H1 (cell line): Measurements from ENCODE around the gene UBE2Q2. TPM values are rescaled to one million over a fixed set of nuclear protein-coding genes. Genes with fewer than 3 reads are reported as not detected.

ENCODE experiments used
- CTCF ChIA-PET: fragments of 300-600 bp; sonication (Branson Sonifier 250); formaldehyde crosslinking; loops from one replicate; lab custom pipeline; 2021; ENCODE audit not compliant: partially characterized antibody; lab: Charles Lee
- POLR2A ChIA-PET: fragments of 300-600 bp; sonication (Branson Sonifier 250); formaldehyde crosslinking; loops from one replicate; lab custom pipeline; 2021; ENCODE audit warnings: inconsistent platforms; ENCODE audit not compliant: partially characterized antibody; lab: Charles Lee
- DNase-seq, 2 experiments: peaks; one replicate each; pipeline versions ENCODE4 v3.0.0 to v3.0.0-alpha.2; 2010 to 2022; ENCODE audit warnings: low spot score in 2 of 2, low read depth in 1 of 2, mixed read lengths in 1 of 2
- FAIRE-seq: peaks from 2 replicates; lab custom pipeline; 2011; peaks lifted over from hg19 to GRCh38; lab: Jason Lieb, UNC
- H2AFZ ChIP-seq: 2 replicates; pipeline ENCODE4 v1.8.1; 2012; ENCODE audit warnings: low read length, inconsistent platforms
- H2AK5ac ChIP-seq: 2 replicates; pipeline ENCODE4 v1.6.1; 2013; ENCODE audit warnings: low read depth, low read length
- H2BK120ac ChIP-seq: replicated peaks from 2 replicates; pipeline ENCODE3; 2013; ENCODE audit warnings: low read depth, low read length, inconsistent platforms
- H2BK12ac ChIP-seq: 2 replicates; pipeline ENCODE4 v1.6.1; 2013; ENCODE audit warnings: low read depth, low read length
- H2BK15ac ChIP-seq: 2 replicates; pipeline ENCODE4 v1.6.1; 2013; ENCODE audit warnings: low read length
- H2BK20ac ChIP-seq: 2 replicates; pipeline ENCODE4 v1.6.1; 2013; ENCODE audit warnings: low read length
- H2BK5ac ChIP-seq: 2 replicates; pipeline ENCODE4 v1.6.1; 2013; ENCODE audit warnings: low read depth, low read length
- H3K14ac ChIP-seq: 2 replicates; pipeline ENCODE4 v1.6.1; 2013; ENCODE audit warnings: inconsistent platforms; ENCODE audit not compliant: insufficient read length
- H3K18ac ChIP-seq: 2 replicates; pipeline ENCODE4 v1.6.1; 2013; ENCODE audit warnings: low read length; ENCODE audit errors: extremely low read depth
- H3K23ac ChIP-seq: 2 replicates; pipeline ENCODE4 v1.6.1; 2013; ENCODE audit warnings: inconsistent platforms; ENCODE audit not compliant: insufficient read length
- H3K23me2 ChIP-seq: 2 replicates; pipeline ENCODE4 v1.6.1; 2013; ENCODE audit warnings: low read depth, low read length
- H3K27ac ChIP-seq: 2 replicates; pipeline ENCODE4 v1.6.1; 2011; ENCODE audit warnings: low read depth, low read length, inconsistent platforms
- H3K27me3 ChIP-seq, 4 experiments: replicated peaks in 1 of 4; 1 replicate in 1 of 4; 2 replicates in 3 of 4; pipeline versions ENCODE4 v1.6.1 to v1.8.1; 2011 to 2013; ENCODE audit warnings: low read length in 3 of 4, mild to moderate bottlenecking in 3 of 4, inconsistent platforms in 2 of 4, mixed read lengths in 2 of 4, moderate library complexity in 1 of 4; ENCODE audit not compliant: control insufficient read depth in 3 of 4, insufficient read depth in 3 of 4; ENCODE audit errors: extremely low read depth in 1 of 4
- H3K36me3 ChIP-seq, 4 experiments: 2 replicates each; pipeline versions ENCODE4 v1.6.1 to v1.8.1; 2011 to 2013; ENCODE audit warnings: mild to moderate bottlenecking in 4 of 4, low read length in 3 of 4, moderate library complexity in 2 of 4, control low read depth in 1 of 4, inconsistent platforms in 1 of 4; ENCODE audit not compliant: insufficient read depth in 4 of 4, control insufficient read depth in 2 of 4
- H3K4ac ChIP-seq: replicated peaks from 2 replicates; pipeline ENCODE3; 2013; ENCODE audit warnings: low read length, low read depth, mixed read lengths, inconsistent platforms; ENCODE audit not compliant: insufficient read length
- H3K4me1 ChIP-seq, 4 experiments: replicated peaks in 1 of 4; 1 replicate in 1 of 4; 2 replicates in 3 of 4; pipeline versions ENCODE4 v1.6.1 to v1.8.1; 2011 to 2013; ENCODE audit warnings: low read length in 3 of 4, inconsistent platforms in 2 of 4, mixed read lengths in 1 of 4; ENCODE audit not compliant: insufficient read depth in 4 of 4, control insufficient read depth in 3 of 4
- H3K4me2 ChIP-seq, 2 experiments: 2 replicates each; pipeline versions ENCODE4 v1.6.1 to v1.8.1; 2011 to 2013; ENCODE audit warnings: low read depth in 2 of 2, low read length in 2 of 2, control low read depth in 1 of 2, inconsistent platforms in 1 of 2, mild to moderate bottlenecking in 1 of 2; ENCODE audit not compliant: insufficient read depth in 1 of 2
- H3K4me3 ChIP-seq, 4 experiments: fragments of 200-600, 300-600 bp in 1 of 4; sonication (generic), shearing (Covaris generic), sonication (Bioruptor Twin) in 1 of 4; 2 replicates each; pipeline versions ENCODE4 v1.5.1 to v1.8.1; 2011 to 2016; ENCODE audit warnings: low read length in 4 of 4, low read depth in 3 of 4, control low read depth in 2 of 4, inconsistent platforms in 2 of 4, mild to moderate bottlenecking in 2 of 4, mixed read lengths in 1 of 4, moderate library complexity in 1 of 4; ENCODE audit not compliant: insufficient read depth in 2 of 4; ENCODE audit errors: extremely low read depth in 1 of 4
- H3K56ac ChIP-seq: replicated peaks from 2 replicates; pipeline ENCODE3; 2013; ENCODE audit warnings: low read depth, mild to moderate bottlenecking, mixed read lengths, low read length, inconsistent platforms; ENCODE audit not compliant: insufficient read length
- H3K79me1 ChIP-seq: 2 replicates; pipeline ENCODE4 v1.6.1; 2013; ENCODE audit warnings: low read depth, low read length, control low read depth
- H3K79me2 ChIP-seq, 2 experiments: 2 replicates each; pipeline versions ENCODE4 v1.6.1 to v1.8.1; 2012 to 2013; ENCODE audit warnings: low read length in 2 of 2, mild to moderate bottlenecking in 2 of 2, inconsistent platforms in 1 of 2; ENCODE audit not compliant: insufficient read depth in 2 of 2, control insufficient read depth in 1 of 2
- H3K9ac ChIP-seq, 4 experiments: replicated peaks in 1 of 4; 1 replicate in 1 of 4; 2 replicates in 3 of 4; pipeline versions ENCODE4 v1.6.1 to v1.8.1; 2011 to 2013; ENCODE audit warnings: low read depth in 3 of 4, low read length in 3 of 4, control low read depth in 2 of 4, mild to moderate bottlenecking in 2 of 4, moderate library complexity in 2 of 4, inconsistent platforms in 1 of 4; ENCODE audit errors: extremely low read depth in 1 of 4
- H3K9me3 ChIP-seq, 2 experiments: 2 replicates each; pipeline versions ENCODE4 v1.6.1 to v1.8.1; 2012 to 2013; ENCODE audit warnings: mild to moderate bottlenecking in 2 of 2, moderate library complexity in 2 of 2, control low read depth in 1 of 2, inconsistent platforms in 1 of 2, low read depth in 1 of 2, low read length in 1 of 2, mixed read lengths in 1 of 2; ENCODE audit not compliant: insufficient read depth in 2 of 2
- H4K20me1 ChIP-seq, 2 experiments: replicated peaks in 1 of 2; 2 replicates each; pipeline versions ENCODE3 to v1.8.1; 2011 to 2013; ENCODE audit warnings: inconsistent platforms in 2 of 2, low read length in 2 of 2, mild to moderate bottlenecking in 1 of 2; ENCODE audit not compliant: insufficient read depth in 2 of 2, control insufficient read depth in 1 of 2
- H4K5ac ChIP-seq: 2 replicates; pipeline ENCODE4 v1.6.1; 2013; ENCODE audit warnings: low read length, low read depth, mixed read lengths, inconsistent platforms; ENCODE audit not compliant: insufficient read length
- H4K8ac ChIP-seq: 2 replicates; pipeline ENCODE4 v1.8.0; 2013; ENCODE audit warnings: mild to moderate bottlenecking, moderate library complexity, low read length, inconsistent platforms; ENCODE audit not compliant: insufficient read depth; ENCODE audit errors: extremely low read depth
- H4K91ac ChIP-seq: replicated peaks from 2 replicates; pipeline ENCODE3; 2013; ENCODE audit warnings: low read length, mixed read lengths, inconsistent platforms; ENCODE audit not compliant: insufficient read length
- BACH1 ChIP-seq: IDR thresholded peaks from 2 replicates; pipeline ENCODE4 v1.6.1; 2012; ENCODE audit warnings: low read length, improper control_type of control experiment
- CTCF ChIP-seq, 3 experiments: IDR thresholded peaks; 1 replicate in 2 of 3; 2 replicates in 1 of 3; pipeline versions ENCODE4 v1.5.1 to v1.6.1; 2011; ENCODE audit warnings: low read length in 3 of 3, mild to moderate bottlenecking in 3 of 3, inconsistent platforms in 2 of 3, low read depth in 1 of 3, moderate library complexity in 1 of 3; ENCODE audit not compliant: insufficient read depth in 1 of 3; ENCODE audit errors: control extremely low read depth in 1 of 3
- E2F6 ChIP-seq: IDR thresholded peaks from 2 replicates; pipeline ENCODE4 v1.6.1; 2012; ENCODE audit warnings: inconsistent platforms
- GABPA ChIP-seq: IDR thresholded peaks from 2 replicates; pipeline ENCODE4 v1.6.1; 2011; ENCODE audit warnings: mild to moderate bottlenecking, low read length, moderate library complexity, borderline replicate concordance; ENCODE audit not compliant: insufficient read depth
- NRF1 ChIP-seq: IDR thresholded peaks from 2 replicates; pipeline ENCODE4 v1.6.1; 2011; ENCODE audit warnings: mild to moderate bottlenecking, low read depth, low read length, improper control_type of control experiment
- RNF2 ChIP-seq: fragments of 200-900, 300-1000 bp; sonication (generic); IDR thresholded peaks from 2 replicates; pipeline ENCODE4 v1.7.1; 2016; ENCODE audit warnings: borderline replicate concordance, low read depth, mild to moderate bottlenecking, antibody characterized with exemption, low read length; ENCODE audit not compliant: poor library complexity, severe bottlenecking; ENCODE audit errors: missing control alignments
- SIX5 ChIP-seq: IDR thresholded peaks from 2 replicates; pipeline ENCODE4 v1.6.1; 2011; ENCODE audit warnings: mild to moderate bottlenecking, low read depth, low read length
- TAF7 ChIP-seq: optimal IDR thresholded peaks from 2 replicates; pipeline ENCODE3; 2011; ENCODE audit warnings: low read depth, mild to moderate bottlenecking, inconsistent platforms, low read length, moderate library complexity, borderline replicate concordance
- WGBS, 2 experiments: shearing (Covaris generic) in 1 of 2; methylation state at CpG; one replicate each; pipeline versions ENCODE4 v1.1.6 to v1.1.7; 2013 to 2015; ENCODE audit warnings: low lambda C conversion rate in 2 of 2, mixed read lengths in 2 of 2, inconsistent platforms in 1 of 2, low coverage in 1 of 2, missing lambda C conversion rate in 1 of 2; ENCODE audit not compliant: insufficient replicate concordance in 2 of 2, insufficient coverage in 1 of 2, insufficient read length in 1 of 2; ENCODE audit errors: extremely low coverage in 1 of 2, missing lambda C conversion rate in 1 of 2; 5-methylcytosine and 5-hydroxymethylcytosine counted together
- polyA plus RNA-seq, 7 experiments: library from polyadenylated mRNA; depleted of rRNA in 3 of 7; stranded (reverse) in 5 of 7; unstranded in 2 of 7; fragments of >200 nt in 5 of 7; fragments of 200-250 nt in 2 of 7; gene quantifications; 1 replicate in 5 of 7; 2 replicates in 1 of 7; 4 replicates in 1 of 7; pipeline versions ENCODE4 v1.2.1 to v1.2.3, GENCODE V29; 2011 to 2013; ENCODE audit warnings: missing spikeins in 2 of 7, mixed read lengths in 2 of 7
- total RNA-seq: library from RNA; stranded (reverse); fragmentation: NEBNext Ultra II Directional; extraction: Animal tissue kit (Norgen Biotek cat#: 25700); gene quantifications from 2 replicates; pipeline ENCODE4 v1.2.1, GENCODE V29; 2021

The UBE2Q2 gene
- total and polyA plus RNA-seq, 2 of the 8 experiments (the other 6 are each of a cell fraction or from before 2014, with no cell fraction given) = 10.1 to 22.7 TPM

GRCh38 chr15:75930866-75931265 is 87.6 kb downstream of the UBE2Q2 start:
- Histone ChIP-seq H3K4me3 (no peak overlapping the region), H3K79me1 (0 out of 2 replicates have a peak, but pooled peaks cover 2% of the 10 kb centered on the region), H3K14ac (no peak overlapping the region), H2BK20ac (no peak overlapping the region), H2AFZ (no peak overlapping the region), H3K4me2 (no peak overlapping the region), H3K4me1 (peaks cover 0 to 11% (median 3%) of the 10 kb centered on the region in 4 experiments; a peak in 3 of 7 replicates), H3K18ac (no peak overlapping the region), H3K23me2 (no peaks in the 10 kb centered on the region), H3K4ac (no peak overlapping the region), H3K27me3 (no peaks in the 10 kb centered on the region), H2BK15ac (no peak overlapping the region), H4K20me1 (peaks cover 3 to 7% of the 10 kb centered on the region in 2 experiments), H4K91ac (no peak overlapping the region), H3K27ac (no peak overlapping the region), H3K79me2 (peaks cover 0 to 4% of the 10 kb centered on the region in 2 experiments; a peak in 2 of 4 replicates), H2BK12ac (no peak overlapping the region), H3K36me3 (peaks cover 3 to 52% (median 32%) of the 10 kb centered on the region in 4 experiments), H3K9ac (no peak overlapping the region), H2BK5ac (no peak overlapping the region), H4K5ac (no peak overlapping the region), H2BK120ac (no peak overlapping the region), H3K23ac (no peak overlapping the region), H2AK5ac (no peak overlapping the region), H3K56ac (no peak overlapping the region), H4K8ac (no peak overlapping the region), H3K9me3 (no peaks in the 10 kb centered on the region)
- ChIA-PET CTCF (interaction anchor here (2.0 to 5.1 kb wide), 5 partner anchors 9 to 220 kb away, joined by 4 to 41 read pairs (median 13); no protein-coding TSS in a partner anchor), POLR2A (no interaction called here)
- 98% methylated on average over 2 of the region's 2 CpGs; no CpG with 5 or more reads in 1 of the 2 experiments for WGBS, 2 experiments
- FAIRE-seq (no peak), DNase-seq (no peak)
- TF ChIP-seq BACH1 = no peak
- no peak for TF ChIP-seq NRF1
- no peak for TF ChIP-seq CTCF (IDR thresholded peaks at IDR 0.05; ENCODE audit: control extremely low read depth in 1 of 3, insufficient read depth in 1 of 3, low read depth in 1 of 3, low read length in 3 of 3)
- no peak for TF ChIP-seq GABPA
- TF ChIP-seq RNF2 = no peak
- no peak for TF ChIP-seq SIX5
- TF ChIP-seq E2F6 = no peak
- TF ChIP-seq TAF7 = no peak
